Tibial nerve (tissue), 4 donors: ENCODE results near the gene CPNE6. TPM values are rescaled to one million over a fixed set of nuclear protein-coding genes. Genes with fewer than 3 reads are reported as not detected.

Source experiments
- DNase-seq, 2 donors: peaks; one replicate each; pipeline ENCODE4 v3.0.0-alpha.2; 2019; ENCODE audit warnings: low spot score in 2 of 2
- H3K27ac ChIP-seq, 4 donors: fragments of 200-600 bp; sonication (generic) in 3 of 4; one replicate each; pipeline ENCODE4 v1.5.1; 2017 to 2019; ENCODE audit warnings: mild to moderate bottlenecking in 1 of 4
- H3K27me3 ChIP-seq, 2 donors: fragments of 200-600 bp; sonication (generic) in 1 of 2; one replicate each; pipeline versions ENCODE4 v1.5.1 to v1.6.0; 2017 to 2019
- H3K36me3 ChIP-seq, 3 donors: fragments of 200-600 bp; sonication (generic); one replicate each; pipeline ENCODE4 v1.5.1; 2018 to 2019
- H3K4me1 ChIP-seq, 4 donors: fragments of 200-600 bp; sonication (generic) in 3 of 4; one replicate each; pipeline ENCODE4 v1.5.1; 2017 to 2019
- H3K4me3 ChIP-seq, 4 donors: fragments of 200-600 bp; sonication (generic) in 3 of 4; one replicate each; pipeline ENCODE4 v1.5.1; 2017 to 2019; ENCODE audit warnings: mild to moderate bottlenecking in 1 of 4, moderate library complexity in 1 of 4
- H3K9me3 ChIP-seq, 4 donors: fragments of 200-600 bp; sonication (generic) in 3 of 4; one replicate each; pipeline ENCODE4 v1.5.1; 2017 to 2019
- EP300 ChIP-seq, 2 donors: sonication (generic); formaldehyde crosslinking; IDR thresholded peaks; one replicate each; pipeline ENCODE4 v1.6.1; 2017; ENCODE audit warnings: antibody characterized with exemption in 2 of 2, mild to moderate bottlenecking in 1 of 2
- POLR2A ChIP-seq, 2 donors: fragments of 450-650 bp; IDR thresholded peaks; one replicate each; pipeline ENCODE4 v1.6.1; 2017; ENCODE audit warnings: antibody characterized with exemption in 2 of 2, mild to moderate bottlenecking in 2 of 2, moderate library complexity in 2 of 2
- WGBS, 2 donors: methylation state at CpG; one replicate each; pipeline ENCODE4 v1.1.5; 2018; 5-methylcytosine and 5-hydroxymethylcytosine counted together
- total RNA-seq, 4 donors: library from RNA; depleted of rRNA; stranded (reverse); fragments of >200 nt; gene quantifications; one replicate each; pipeline ENCODE4 v1.1.0, GENCODE V29; 2016
- TF ChIP-seq, protein P1 (sequence below), 5 experiments: fragments of 200-600 bp in 3 of 5; fragments of 450-650 bp in 2 of 5; sonication (generic) in 3 of 5; IDR thresholded peaks; one replicate each; pipeline ENCODE4 v1.5.1; 2016 to 2019; ENCODE audit warnings: antibody characterized with exemption in 5 of 5, mild to moderate bottlenecking in 3 of 5, moderate library complexity in 2 of 5

CPNE6 gene
- total RNA-seq, 4 donors from 2014 or later, result not detected

- H3K4me1 ChIP-seq, result no peaks in the 10 kb centered on the region
- WGBS, 2 donors, result 88% methylated on average over 11 to 15 of the region's 15 CpGs
- DNase-seq, result no peak
Observed at GRCh38 chr14:24064856-24065255, 6.5 kb upstream of the CPNE6 start.

DNA sequence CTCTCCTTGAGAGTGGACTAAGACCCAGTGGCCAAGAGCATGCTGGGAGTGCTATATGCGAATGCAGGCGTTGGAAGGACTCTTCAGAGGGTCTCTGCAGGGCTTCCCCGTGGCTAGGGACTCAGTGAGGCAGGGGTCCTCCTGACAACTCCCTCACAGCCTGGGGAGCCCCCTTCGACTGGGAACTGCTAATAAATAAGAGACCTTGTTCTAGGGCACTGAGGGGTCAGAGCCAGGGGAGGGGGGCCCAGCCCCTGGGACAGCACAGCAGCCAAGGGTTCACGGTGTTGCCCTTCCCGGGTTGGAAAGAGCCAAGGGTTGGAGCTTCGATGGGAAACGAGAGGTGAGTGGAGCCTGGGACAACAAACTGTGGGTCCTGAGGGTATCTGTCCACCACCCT lies 6.0 kb upstream of the CPNE6 start:
- 45 to 59% methylated on average over 8 of the region's 8 CpGs for WGBS, 2 donors
- no peak for DNase-seq
- Histone ChIP-seq H3K27ac (no peak overlapping the region), H3K4me3 (no peak overlapping the region), H3K9me3 (no peaks in the 10 kb centered on the region), H3K4me1 (no peaks in the 10 kb centered on the region), H3K36me3 (no peaks in the 10 kb centered on the region), H3K27me3 (no peaks in the 10 kb centered on the region)
- TF ChIP-seq, protein P1, sequence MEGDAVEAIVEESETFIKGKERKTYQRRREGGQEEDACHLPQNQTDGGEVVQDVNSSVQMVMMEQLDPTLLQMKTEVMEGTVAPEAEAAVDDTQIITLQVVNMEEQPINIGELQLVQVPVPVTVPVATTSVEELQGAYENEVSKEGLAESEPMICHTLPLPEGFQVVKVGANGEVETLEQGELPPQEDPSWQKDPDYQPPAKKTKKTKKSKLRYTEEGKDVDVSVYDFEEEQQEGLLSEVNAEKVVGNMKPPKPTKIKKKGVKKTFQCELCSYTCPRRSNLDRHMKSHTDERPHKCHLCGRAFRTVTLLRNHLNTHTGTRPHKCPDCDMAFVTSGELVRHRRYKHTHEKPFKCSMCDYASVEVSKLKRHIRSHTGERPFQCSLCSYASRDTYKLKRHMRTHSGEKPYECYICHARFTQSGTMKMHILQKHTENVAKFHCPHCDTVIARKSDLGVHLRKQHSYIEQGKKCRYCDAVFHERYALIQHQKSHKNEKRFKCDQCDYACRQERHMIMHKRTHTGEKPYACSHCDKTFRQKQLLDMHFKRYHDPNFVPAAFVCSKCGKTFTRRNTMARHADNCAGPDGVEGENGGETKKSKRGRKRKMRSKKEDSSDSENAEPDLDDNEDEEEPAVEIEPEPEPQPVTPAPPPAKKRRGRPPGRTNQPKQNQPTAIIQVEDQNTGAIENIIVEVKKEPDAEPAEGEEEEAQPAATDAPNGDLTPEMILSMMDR (IDR thresholded peaks at IDR 0.05), result no peak
- TF ChIP-seq POLR2A (IDR thresholded peaks at IDR 0.05), result no peak

More at GRCh38 chr14:24064856-24065255, 6.5 kb upstream of the CPNE6 start:
- Histone ChIP-seq H3K4me3 (no peak overlapping the region), H3K27me3 (no peaks in the 10 kb centered on the region), H3K36me3 (no peaks in the 10 kb centered on the region), H3K27ac (no peak overlapping the region), H3K9me3 (no peaks in the 10 kb centered on the region)
- TF ChIP-seq EP300 (IDR thresholded peaks at IDR 0.05), result no peak
- TF ChIP-seq, protein P1 (IDR thresholded peaks at IDR 0.05), result no peak
- no peak for TF ChIP-seq POLR2A (IDR thresholded peaks at IDR 0.05)

- Histone ChIP-seq H3K27ac (no peak overlapping the region), H3K4me3 (no peak overlapping the region), H3K9me3 (no peaks in the 10 kb centered on the region), H3K4me1 (no peaks in the 10 kb centered on the region), H3K36me3 (no peaks in the 10 kb centered on the region), H3K27me3 (peaks cover 0 to 10% of the 10 kb centered on the region in 2 donors)
- DNase-seq, result no peak
- no peak for TF ChIP-seq POLR2A (IDR thresholded peaks at IDR 0.05)
- TF ChIP-seq, protein P1 (IDR thresholded peaks at IDR 0.05), result no peak
- no peak for TF ChIP-seq EP300 (IDR thresholded peaks at IDR 0.05)
- WGBS, 2 donors, result 84 to 88% methylated on average over 8 of the region's 8 CpGs
Observed at GRCh38 chr14:24066496-24067132, 4.7 kb upstream of the CPNE6 start.

GRCh38 chr14:24067133-24068082 lies 4.0 kb upstream of the CPNE6 start:
- Histone ChIP-seq H3K9me3 (no peaks in the 10 kb centered on the region), H3K36me3 (no peaks in the 10 kb centered on the region), H3K27ac (no peak overlapping the region), H3K27me3 (peaks cover 0 to 18% of the 10 kb centered on the region in 2 donors), H3K4me3 (no peak overlapping the region), H3K4me1 (no peaks in the 10 kb centered on the region)
- no peak for TF ChIP-seq POLR2A (IDR thresholded peaks at IDR 0.05)
- no peak for TF ChIP-seq EP300 (IDR thresholded peaks at IDR 0.05)
- WGBS, 2 donors, result 80 to 88% methylated on average over 12 of the region's 12 CpGs
- no peak for DNase-seq

- Histone ChIP-seq H3K4me1 (no peaks in the 10 kb centered on the region), H3K27me3 (peaks cover 0 to 32% of the 10 kb centered on the region in 2 donors), H3K36me3 (no peaks in the 10 kb centered on the region), H3K27ac (no peak overlapping the region), H3K4me3 (no peak overlapping the region), H3K9me3 (no peaks in the 10 kb centered on the region)
- no peak for TF ChIP-seq POLR2A (IDR thresholded peaks at IDR 0.05)
- TF ChIP-seq, protein P1 (IDR thresholded peaks at IDR 0.05), result no peak
- no peak for TF ChIP-seq EP300 (IDR thresholded peaks at IDR 0.05)
- WGBS, 2 donors, result 78 to 80% methylated on average over 10 of the region's 10 CpGs
- DNase-seq, result no peak
Observed at GRCh38 chr14:24068711-24069410, 2.5 kb upstream of the CPNE6 start.
